ENCODE measurements around the gene PTPN20. TPM values are rescaled to one million over a fixed set of nuclear protein-coding genes. Genes with fewer than 3 reads are reported as not detected.
A peak's percentile ranks its signal among the peaks of the same experiment; 100 is the strongest.

The PTPN20 gene
- total and polyA plus RNA-seq, 11 donors: 4.0 to 18.1 (median 13.3) TPM

- ATAC-seq (peak in 1 of 4 donors; percentile 17), DNase-seq (peak in 2 of 5 donors; percentile 9 to 16)
- Histone ChIP-seq H3K27ac (no peak overlapping the region), H3K9me3 (no peaks in the 10 kb centered on the region), H3K4me3 (no peak overlapping the region), H3K27me3 (no peaks in the 10 kb centered on the region), H3K36me3 (no peaks in the 10 kb centered on the region), H3K4me1 (peaks cover 0 to 10% (median 2%) of the 10 kb centered on the region in 12 donors)
- 81 to 88% (median 82%) methylated on average over 13 to 15 of the region's 15 CpGs for WGBS, 4 donors
- intact Hi-C loops (cut with DNase I): no loop called here
- no peak for TF ChIP-seq CTCF (IDR thresholded peaks at IDR 0.05)
- no peak for TF ChIP-seq POLR2A (IDR thresholded peaks at IDR 0.05)
Measured at GRCh38 chr10:47043928-47044538, 132.8 kb downstream of the PTPN20 start.

GRCh38 chr10:47044741-47045140 is 133.5 kb downstream of the PTPN20 start:
- peak in 3 of 5 donors; percentile 33 to 43 (median 42) for DNase-seq
- ATAC-seq: peak in 2 of 4 donors; percentile 37 to 40
- intact Hi-C loops (cut with DNase I): loop anchor here in 3 of 10 donors (5.0 kb wide), 2 partner anchors 268 to 273 kb away; no protein-coding TSS in a partner anchor
- H3K9me3 ChIP-seq: no peaks in the 10 kb centered on the region
- H3K4me1 ChIP-seq: peaks cover 0 to 13% (median 0%) of the 10 kb centered on the region in 12 donors
- H3K4me3 ChIP-seq: no peak overlapping the region
- no peaks in the 10 kb centered on the region for H3K27me3 ChIP-seq
- 58 to 86% (median 83%) methylated on average over 2 of the region's 2 CpGs for WGBS, 4 donors
- no peak for TF ChIP-seq POLR2A (IDR thresholded peaks at IDR 0.05)
- no peak for TF ChIP-seq CTCF (IDR thresholded peaks at IDR 0.05)
- H3K36me3 ChIP-seq: no peaks in the 10 kb centered on the region
- no peak overlapping the region for H3K27ac ChIP-seq

- ATAC-seq (no peak), DNase-seq (peak in 3 of 5 donors; percentile 18 to 43 (median 18))
- intact Hi-C loops (cut with DNase I): loop anchor here in 3 of 10 donors (5.0 kb wide), 2 partner anchors 267 to 272 kb away; no protein-coding TSS in a partner anchor
- H3K4me1 ChIP-seq: peaks cover 0 to 19% (median 0%) of the 10 kb centered on the region in 12 donors
- no peaks in the 10 kb centered on the region for H3K36me3 ChIP-seq
- TF ChIP-seq POLR2A (IDR thresholded peaks at IDR 0.05) (no peak), CTCF (IDR thresholded peaks at IDR 0.05) (no peak)
- WGBS, 4 donors: 91 to 98% (median 92%) methylated on average over 6 to 8 of the region's 8 CpGs
- H3K9me3 ChIP-seq: no peaks in the 10 kb centered on the region
- H3K27ac ChIP-seq: no peak overlapping the region
- H3K27me3 ChIP-seq: no peaks in the 10 kb centered on the region
- no peak overlapping the region for H3K4me3 ChIP-seq
Measured at GRCh38 chr10:47045331-47045861, 134.2 kb downstream of the PTPN20 start.

GRCh38 chr10:47046321-47047126 is 135.3 kb downstream of the PTPN20 start:
- no peak overlapping the region for H3K27ac ChIP-seq
- no peak for ATAC-seq
- no peak overlapping the region for H3K4me3 ChIP-seq
- WGBS, 4 donors: 80 to 95% (median 87%) methylated on average over 17 to 20 of the region's 20 CpGs
- intact Hi-C loops (cut with DNase I): loop anchor here in 9 of 10 donors (1.0 to 5.0 kb wide), 5 partner anchors 264 to 271 kb away; no protein-coding TSS in a partner anchor
- peak in 4 of 5 donors; percentile 14 to 53 (median 18) for DNase-seq
- H3K9me3 ChIP-seq: no peaks in the 10 kb centered on the region
- H3K27me3 ChIP-seq: no peaks in the 10 kb centered on the region
- TF ChIP-seq POLR2A (IDR thresholded peaks at IDR 0.05) (no peak), CTCF (IDR thresholded peaks at IDR 0.05) (no peak)
- H3K4me1 ChIP-seq: peaks cover 0 to 24% (median 0%) of the 10 kb centered on the region in 12 donors
- H3K36me3 ChIP-seq: no peaks in the 10 kb centered on the region
